Fibroblast of mammary gland (primary cell): ENCODE data around the gene PCLAF.

Experiments used
- DNase-seq: peaks from one replicate; pipeline ENCODE4 v3.0.0-alpha.2; 2010; ENCODE audit warnings: low read depth
- H3K4me3 ChIP-seq: 2 replicates; pipeline ENCODE4 v1.5.1; 2011; ENCODE audit warnings: low read depth, mild to moderate bottlenecking, low read length, moderate library complexity; ENCODE audit not compliant: control insufficient read depth
- CTCF ChIP-seq: conservative IDR thresholded peaks from 2 replicates; pipeline ENCODE4 v1.5.1; 2011; ENCODE audit warnings: low read depth, low read length, inconsistent platforms; ENCODE audit not compliant: control insufficient read depth, insufficient read depth

Gene PCLAF

DNA sequence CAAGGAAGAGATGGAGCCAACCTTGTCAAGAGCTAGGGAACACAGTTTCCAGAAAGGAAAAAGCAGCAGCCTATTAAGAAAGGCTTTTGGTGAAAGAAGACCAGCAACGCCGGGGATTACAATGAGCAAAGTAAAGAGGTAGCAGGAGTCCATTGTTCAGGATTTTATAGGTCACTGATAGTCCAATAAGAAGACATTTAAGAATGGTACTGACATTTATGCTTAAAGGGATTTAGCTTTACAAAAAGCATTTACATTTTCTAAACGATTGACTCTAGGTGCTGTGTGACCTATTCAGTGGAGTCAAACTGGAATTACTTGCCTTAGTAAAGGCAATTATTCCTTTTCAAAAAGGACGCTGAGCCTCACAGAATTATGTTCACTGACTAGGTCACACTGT is 66.0 kb downstream of the PCLAF start:
- DNase-seq, result no peak
- TF ChIP-seq CTCF, result no peak
- H3K4me3 ChIP-seq, result no peak overlapping the region

DNA sequence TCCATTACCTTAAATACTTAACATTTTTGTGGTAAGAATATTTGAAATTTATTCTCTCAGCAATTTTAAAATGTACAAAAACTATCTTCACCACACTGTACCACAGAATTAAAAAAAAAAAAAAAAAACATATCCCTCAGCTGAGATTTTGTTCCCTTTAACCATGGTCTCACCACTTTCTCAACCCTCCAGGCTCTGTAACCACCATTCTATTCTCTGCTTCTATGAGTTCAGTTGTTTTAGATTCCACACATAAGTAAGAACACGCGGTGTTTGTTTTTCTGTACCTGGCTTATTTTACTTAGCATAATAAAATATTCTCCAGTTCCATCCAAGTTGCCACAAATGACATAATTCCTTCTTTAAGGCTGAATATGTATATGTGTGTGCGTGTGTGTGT is 66.8 kb downstream of the PCLAF start:
- no peak overlapping the region for H3K4me3 ChIP-seq
- TF ChIP-seq CTCF, result no peak
- DNase-seq, result no peak
